CD4-positive, CD25-positive, alpha-beta regulatory T cell (primary cell): ENCODE data around the gene PXT1. TPM values are rescaled to one million over a fixed set of nuclear protein-coding genes. Genes with fewer than 3 reads are reported as not detected.
"Not testable (repeated sequence)": the region's sequence is repeated elsewhere in the genome, so short reads cannot be mapped to it uniquely, and the experiment has no call there.

Source experiments
- ATAC-seq, 2 donors: fragments of 150-1000 bp; cut with Tn5 transposase; one replicate each; pipeline ENCODE4 v1.10.0; 2021; ENCODE audit warnings: low read depth in 2 of 2, moderate number of reproducible peaks in 2 of 2, moderate library complexity in 1 of 2
- DNase-seq, 3 donors: peaks; one replicate each; pipeline versions ENCODE4 v3.0.0 to v3.0.0-alpha.2; 2012 to 2022; ENCODE audit warnings: mixed read lengths in 1 of 3
- H3K27ac ChIP-seq: one replicate; pipeline ENCODE4 v1.7.0; 2013; ENCODE audit warnings: mild to moderate bottlenecking, low read length; ENCODE audit not compliant: insufficient read depth, poor library complexity, severe bottlenecking
- H3K27me3 ChIP-seq: one replicate; pipeline ENCODE4 v1.7.0; 2013; ENCODE audit warnings: low read length; ENCODE audit not compliant: control insufficient read depth, insufficient read depth
- H3K36me3 ChIP-seq: one replicate; pipeline ENCODE4 v1.7.0; 2013; ENCODE audit warnings: mild to moderate bottlenecking, low read length, moderate library complexity; ENCODE audit not compliant: control insufficient read depth, insufficient read depth
- H3K4me1 ChIP-seq: 2 replicates; pipeline ENCODE4 v1.7.0; 2013; ENCODE audit warnings: mild to moderate bottlenecking, low read length; ENCODE audit not compliant: insufficient read depth, control insufficient read depth, poor library complexity, severe bottlenecking
- H3K4me3 ChIP-seq: one replicate; pipeline ENCODE4 v1.7.0; 2013; ENCODE audit warnings: low read depth, mild to moderate bottlenecking, low read length, moderate library complexity
- H3K9me3 ChIP-seq, 2 experiments: 1 replicate in 1 of 2; 2 replicates in 1 of 2; pipeline ENCODE4 v1.7.0; 2013; ENCODE audit warnings: low read length in 2 of 2, mild to moderate bottlenecking in 1 of 2, moderate library complexity in 1 of 2; ENCODE audit not compliant: control insufficient read depth in 2 of 2
- H3K27ac Mint-ChIP-seq, 3 donors: one replicate each; pipeline ENCODE4 v1.8.0; 2020 to 2022; ENCODE audit warnings: mild to moderate bottlenecking in 3 of 3, mixed read lengths in 3 of 3, moderate library complexity in 2 of 3
- H3K27me3 Mint-ChIP-seq: one replicate; pipeline ENCODE4 v1.8.0; 2022; ENCODE audit warnings: mild to moderate bottlenecking, mixed read lengths
- H3K36me3 Mint-ChIP-seq: one replicate; pipeline ENCODE4 v1.8.0; 2020; ENCODE audit warnings: mixed read lengths
- H3K4me1 Mint-ChIP-seq, 4 donors: one replicate each; pipeline ENCODE4 v1.8.0; 2020 to 2022; ENCODE audit warnings: mixed read lengths in 4 of 4, mild to moderate bottlenecking in 1 of 4
- H3K4me3 Mint-ChIP-seq, 4 donors: one replicate each; pipeline ENCODE4 v1.8.0; 2020 to 2022; ENCODE audit warnings: mild to moderate bottlenecking in 4 of 4, mixed read lengths in 4 of 4, moderate library complexity in 3 of 4
- H3K9me3 Mint-ChIP-seq, 7 donors: one replicate each; pipeline ENCODE4 v1.8.0; 2020 to 2022; ENCODE audit warnings: mixed read lengths in 7 of 7, mild to moderate bottlenecking in 3 of 7, moderate library complexity in 2 of 7
- polyA plus RNA-seq, 4 donors: library from polyadenylated mRNA; unstranded; fragments of 300-500 nt; fragmentation: Illumina TruSeq; gene quantifications; one replicate each; pipeline ENCODE4 v1.2.3, GENCODE V29; 2021
- total RNA-seq: library from RNA; stranded (reverse); gene quantifications from one replicate; pipeline ENCODE4 v1.2.3, GENCODE V29; 2022

Gene PXT1
- total and polyA plus RNA-seq, 5 donors from 2014 or later: 0.08 to 0.37 (median 0.09) TPM; not detected in 2

DNA sequence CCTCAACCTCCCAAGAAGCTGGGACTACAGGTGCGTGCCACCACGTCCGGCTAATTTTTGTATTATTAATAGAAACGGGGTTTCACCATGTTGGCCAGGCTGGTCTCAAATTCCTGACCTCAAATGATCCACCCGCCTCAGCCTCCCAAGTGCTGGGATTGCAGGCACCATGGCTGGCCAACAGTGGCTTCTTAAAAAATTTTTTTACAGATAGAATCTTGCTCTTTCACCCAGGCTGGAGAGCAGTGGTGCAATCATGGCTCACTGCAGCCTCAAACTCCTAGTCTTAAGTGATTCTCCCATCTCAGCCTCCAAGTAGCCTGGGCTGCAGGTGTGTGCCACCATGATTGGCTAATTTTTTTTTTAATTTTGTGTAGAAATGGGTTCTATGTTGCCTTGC lies 40.7 kb upstream of the PXT1 start:
- not testable (repeated sequence) for H3K27ac Mint-ChIP-seq, H3K4me1 ChIP-seq, ATAC-seq, H3K27ac ChIP-seq, H3K27me3 ChIP-seq, H3K27me3 Mint-ChIP-seq, H3K4me3 Mint-ChIP-seq, DNase-seq, H3K4me3 ChIP-seq, H3K9me3 ChIP-seq, H3K9me3 Mint-ChIP-seq
- peaks cover 63% of the 10 kb centered on the region for H3K36me3 ChIP-seq
- Mint-ChIP-seq H3K36me3 (peaks cover 55% of the 10 kb centered on the region), H3K4me1 (peaks cover 5 to 20% (median 10%) of the 10 kb centered on the region in 4 donors)

DNA sequence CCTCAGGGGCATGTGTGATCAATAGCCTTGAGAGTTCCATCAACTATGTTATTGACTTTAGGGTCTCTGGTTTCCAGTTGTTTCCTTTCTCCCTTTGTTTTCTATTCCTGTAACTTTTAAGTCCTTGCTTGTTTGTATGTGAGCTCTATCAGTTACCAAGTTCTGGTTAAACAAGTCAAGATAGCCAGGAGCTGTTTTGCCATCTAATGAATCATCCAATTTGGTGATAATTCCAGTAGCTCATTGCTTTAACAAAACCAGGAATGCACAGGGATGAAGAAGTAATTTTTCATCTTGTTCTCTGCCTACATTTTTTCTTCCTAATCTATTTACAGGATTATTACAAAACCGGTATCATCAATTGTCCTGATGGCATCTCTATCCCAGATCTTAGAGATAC lies 36.6 kb upstream of the PXT1 start:
- no peak overlapping the region for H3K4me3 ChIP-seq
- peaks cover 9 to 17% (median 16%) of the 10 kb centered on the region in 4 donors for H3K4me1 Mint-ChIP-seq
- H3K4me3 Mint-ChIP-seq: no peak overlapping the region
- H3K9me3 ChIP-seq: no peaks in the 10 kb centered on the region
- H3K36me3 Mint-ChIP-seq: peaks cover 46% of the 10 kb centered on the region
- peak overlapping the region in 2 of 3 donors; percentile 15 to 51 for H3K27ac Mint-ChIP-seq
- no peaks in the 10 kb centered on the region for H3K27me3 ChIP-seq
- H3K4me1 ChIP-seq: no peaks in the 10 kb centered on the region
- H3K27me3 Mint-ChIP-seq: no peaks in the 10 kb centered on the region
- ATAC-seq (no peak), DNase-seq (no peak)
- peaks cover 40% of the 10 kb centered on the region for H3K36me3 ChIP-seq
- H3K9me3 Mint-ChIP-seq: no peaks in the 10 kb centered on the region
- no peak overlapping the region for H3K27ac ChIP-seq

DNA sequence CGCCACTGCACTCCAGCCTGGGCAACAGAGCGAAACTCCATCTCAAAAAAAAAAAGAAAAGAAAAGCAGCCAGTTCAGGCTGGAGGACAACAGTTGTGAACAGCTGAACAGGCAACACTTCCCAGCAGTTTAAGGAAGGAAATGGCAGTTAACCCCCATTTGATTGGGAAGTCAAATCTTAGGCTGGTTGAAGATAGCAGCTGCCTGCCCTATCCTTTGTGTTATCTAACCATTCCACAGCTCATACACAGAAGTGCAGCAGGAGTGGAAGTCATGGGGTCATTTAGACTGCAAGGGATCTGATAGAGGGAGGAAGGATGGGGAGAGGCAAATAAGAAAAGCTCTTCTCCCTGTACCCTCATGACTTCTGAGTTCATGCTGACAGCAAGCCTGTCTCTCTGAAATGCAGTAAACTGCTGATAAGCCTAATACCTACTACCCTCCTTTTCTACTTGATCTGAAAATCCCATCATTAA lies 35.4 kb upstream of the PXT1 start:
- no peaks in the 10 kb centered on the region for H3K27me3 Mint-ChIP-seq
- H3K4me1 Mint-ChIP-seq: peaks cover 6 to 17% (median 16%) of the 10 kb centered on the region in 4 donors
- Histone ChIP-seq H3K27me3 (no peaks in the 10 kb centered on the region), H3K27ac (no peak overlapping the region), H3K36me3 (peaks cover 40% of the 10 kb centered on the region), H3K4me3 (no peak overlapping the region), H3K9me3 (no peaks in the 10 kb centered on the region), H3K4me1 (no peaks in the 10 kb centered on the region)
- no peaks in the 10 kb centered on the region for H3K9me3 Mint-ChIP-seq
- H3K4me3 Mint-ChIP-seq: no peak overlapping the region
- DNase-seq (no peak), ATAC-seq (no peak)
- H3K36me3 Mint-ChIP-seq: peaks cover 49% of the 10 kb centered on the region
- H3K27ac Mint-ChIP-seq: peak overlapping the region in 1 of 3 donors; percentile 51

DNA sequence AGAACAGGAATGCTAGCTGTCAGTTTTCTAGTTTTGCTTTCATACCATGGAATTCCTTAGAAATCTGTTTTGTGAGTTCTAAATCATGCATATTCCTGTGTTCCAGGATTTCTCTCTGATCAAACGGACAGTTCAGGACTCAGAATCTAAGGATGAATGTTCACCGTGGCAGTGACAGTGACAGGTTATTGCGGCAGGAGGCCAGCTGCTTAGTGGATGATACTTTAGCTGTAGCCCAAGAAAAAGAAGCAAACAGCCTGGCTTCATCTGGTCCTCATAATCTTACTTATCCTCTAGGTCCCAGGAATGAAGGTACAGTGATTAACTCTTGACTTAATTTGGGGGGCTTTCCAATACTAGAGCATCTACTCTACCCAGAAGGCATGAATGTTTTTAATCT lies 27.3 kb upstream of the PXT1 start:
- no peaks in the 10 kb centered on the region for H3K27me3 Mint-ChIP-seq
- no peak for DNase-seq
- Histone ChIP-seq H3K9me3 (no peaks in the 10 kb centered on the region), H3K27ac (no peak overlapping the region), H3K4me1 (no peaks in the 10 kb centered on the region), H3K4me3 (no peak overlapping the region), H3K27me3 (no peaks in the 10 kb centered on the region), H3K36me3 (peaks cover 22% of the 10 kb centered on the region)
- peak overlapping the region in 2 of 3 donors; percentile 36 to 47 for H3K27ac Mint-ChIP-seq
- ATAC-seq: no peak
- H3K9me3 Mint-ChIP-seq: peaks cover 0 to 1% (median 0%) of the 10 kb centered on the region in 7 donors
- H3K36me3 Mint-ChIP-seq: peaks cover 30% of the 10 kb centered on the region
- H3K4me1 Mint-ChIP-seq: peaks cover 17 to 24% (median 23%) of the 10 kb centered on the region in 4 donors
- H3K4me3 Mint-ChIP-seq: no peak overlapping the region

DNA sequence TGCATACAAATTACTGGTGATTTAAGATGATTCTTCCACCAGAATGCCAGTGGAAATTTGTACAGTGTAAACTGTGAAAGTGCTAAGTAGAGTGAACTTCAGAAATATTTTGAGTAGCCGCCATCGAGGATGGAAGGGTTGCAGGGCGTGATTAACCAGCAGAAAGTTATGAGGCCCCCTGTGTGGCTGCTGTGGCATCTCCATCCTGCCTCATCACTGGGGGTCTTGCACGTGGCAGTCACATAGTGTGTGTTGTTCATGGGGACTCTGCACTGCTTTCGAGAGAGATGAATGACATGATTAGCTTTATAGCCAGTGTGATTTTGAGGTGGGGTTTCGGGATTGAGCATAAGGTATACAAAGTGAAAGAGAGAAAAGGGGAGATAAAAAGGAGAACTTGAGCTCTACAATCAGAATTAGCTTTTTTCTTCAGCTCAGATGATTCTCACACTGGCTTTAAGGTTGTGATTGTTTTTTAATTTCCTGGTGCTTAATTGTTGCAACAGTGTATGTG lies 26.6 kb upstream of the PXT1 start:
- H3K36me3 ChIP-seq: peaks cover 18% of the 10 kb centered on the region
- DNase-seq: no peak
- H3K27ac ChIP-seq: no peak overlapping the region
- H3K4me1 ChIP-seq: no peaks in the 10 kb centered on the region
- no peaks in the 10 kb centered on the region for H3K27me3 ChIP-seq
- no peaks in the 10 kb centered on the region for H3K27me3 Mint-ChIP-seq
- no peak overlapping the region for H3K4me3 ChIP-seq
- peaks cover 23% of the 10 kb centered on the region for H3K36me3 Mint-ChIP-seq
- no peaks in the 10 kb centered on the region for H3K9me3 ChIP-seq
- peaks cover 21 to 27% (median 25%) of the 10 kb centered on the region in 4 donors for H3K4me1 Mint-ChIP-seq
- no peak overlapping the region for H3K4me3 Mint-ChIP-seq
- H3K9me3 Mint-ChIP-seq: peaks cover 0 to 1% (median 0%) of the 10 kb centered on the region in 7 donors
- H3K27ac Mint-ChIP-seq: peak overlapping the region in 2 of 3 donors; percentile 47 to 75
- no peak for ATAC-seq

DNA sequence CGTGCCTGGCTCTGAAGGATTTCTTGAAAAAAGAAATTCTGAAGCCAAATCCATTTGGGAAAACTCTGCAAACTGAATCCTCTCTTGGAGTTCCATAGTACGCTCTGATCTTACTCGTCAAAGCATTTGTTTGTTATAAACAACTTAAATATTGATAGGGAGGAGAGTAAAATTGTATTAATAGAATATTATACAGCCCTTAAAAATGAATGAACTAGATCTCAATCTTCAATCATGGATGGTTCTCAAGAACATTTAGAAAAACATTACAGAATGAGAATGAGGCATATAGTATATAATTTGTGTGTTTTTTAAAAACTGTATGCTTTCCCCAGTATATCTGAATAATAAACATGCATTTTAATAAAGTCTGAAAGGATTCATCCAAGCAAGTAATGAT lies 25.0 kb upstream of the PXT1 start:
- Histone ChIP-seq H3K4me1 (no peaks in the 10 kb centered on the region), H3K36me3 (peaks cover 18% of the 10 kb centered on the region), H3K9me3 (no peaks in the 10 kb centered on the region), H3K27me3 (no peaks in the 10 kb centered on the region), H3K27ac (peak overlapping the region; percentile 25), H3K4me3 (no peak overlapping the region)
- H3K36me3 Mint-ChIP-seq: peaks cover 19% of the 10 kb centered on the region
- peaks cover 30 to 42% (median 36%) of the 10 kb centered on the region in 4 donors for H3K4me1 Mint-ChIP-seq
- no peak overlapping the region for H3K4me3 Mint-ChIP-seq
- H3K27me3 Mint-ChIP-seq: no peaks in the 10 kb centered on the region
- no peak for ATAC-seq
- H3K9me3 Mint-ChIP-seq: peaks cover 0 to 1% (median 0%) of the 10 kb centered on the region in 7 donors
- DNase-seq: no peak
- no peak overlapping the region for H3K27ac Mint-ChIP-seq

DNA sequence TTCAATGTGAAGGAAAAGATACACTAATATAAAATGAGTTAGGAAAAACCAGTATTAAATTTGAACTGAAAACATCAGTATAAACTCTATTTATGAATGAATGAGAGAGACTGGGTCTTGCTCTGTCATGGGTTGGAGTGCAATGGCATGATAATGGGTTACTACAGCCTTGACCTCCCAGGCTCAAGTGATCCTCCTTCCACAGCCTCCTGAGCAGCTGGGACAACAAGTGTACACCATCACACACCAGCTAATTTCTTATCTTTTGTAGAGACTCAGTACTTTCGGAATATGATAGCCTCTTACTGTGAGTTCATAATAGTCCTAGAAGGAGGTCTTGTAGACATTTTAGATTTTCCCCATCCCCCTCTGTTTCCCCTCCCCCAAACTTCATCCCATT lies 21.6 kb upstream of the PXT1 start:
- H3K36me3 Mint-ChIP-seq: peaks cover 11% of the 10 kb centered on the region

DNA sequence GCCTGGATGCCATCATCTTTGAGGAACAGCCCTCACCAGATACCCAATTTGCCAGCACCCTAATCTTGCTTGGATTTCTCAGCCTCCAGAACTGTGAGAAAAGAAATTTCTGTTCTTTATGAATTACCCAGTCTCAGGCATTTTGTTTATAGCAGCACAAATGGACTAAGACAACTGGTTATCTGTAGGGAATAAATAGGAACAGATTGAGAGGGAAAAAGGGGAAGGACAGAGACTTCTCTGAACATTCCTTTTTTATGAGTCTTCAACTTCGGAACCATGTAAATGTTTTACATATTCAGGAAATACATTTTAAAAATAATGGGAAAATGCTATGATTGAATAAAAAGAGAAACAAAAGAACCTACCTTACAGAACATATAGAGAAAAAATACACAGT lies 21.0 kb upstream of the PXT1 start:
- Mint-ChIP-seq H3K27ac (no peak overlapping the region), H3K4me1 (peaks cover 34 to 59% (median 43%) of the 10 kb centered on the region in 4 donors), H3K36me3 (peaks cover 8% of the 10 kb centered on the region), H3K27me3 (no peaks in the 10 kb centered on the region), H3K4me3 (no peak overlapping the region), H3K9me3 (no peaks in the 10 kb centered on the region)
- DNase-seq (no peak), ATAC-seq (no peak)
- Histone ChIP-seq H3K4me1 (no peaks in the 10 kb centered on the region), H3K9me3 (no peaks in the 10 kb centered on the region), H3K36me3 (no peaks in the 10 kb centered on the region), H3K27ac (no peak overlapping the region), H3K27me3 (no peaks in the 10 kb centered on the region), H3K4me3 (no peak overlapping the region)

More for the DNA sequence above, 21.6 kb upstream of the PXT1 start:
- Mint-ChIP-seq H3K9me3 (peaks cover 0 to under 1% (median 0%) of the 10 kb centered on the region in 7 donors), H3K4me1 (peaks cover 37 to 62% (median 46%) of the 10 kb centered on the region in 4 donors), H3K4me3 (no peak overlapping the region), H3K27ac (peak overlapping the region in 2 of 3 donors; percentile 1 to 7), H3K27me3 (no peaks in the 10 kb centered on the region)
- ATAC-seq (no peak), DNase-seq (no peak)
- no peaks in the 10 kb centered on the region for H3K4me1 ChIP-seq
- H3K27ac ChIP-seq: no peak overlapping the region
- H3K36me3 ChIP-seq: no peaks in the 10 kb centered on the region
- no peaks in the 10 kb centered on the region for H3K9me3 ChIP-seq
- no peaks in the 10 kb centered on the region for H3K27me3 ChIP-seq
- no peak overlapping the region for H3K4me3 ChIP-seq
